ENCODE results near the gene SOCS6. TPM values are rescaled to one million over a fixed set of nuclear protein-coding genes. Genes with fewer than 3 reads are reported as not detected.
A peak's percentile ranks its signal among the peaks of the same experiment; 100 is the strongest.

Gene SOCS6
- total and polyA plus RNA-seq, 2 of the 13 experiments (the other 11 are each of a cell fraction or from before 2014, with no cell fraction given), result 18.6 to 38.3 TPM

DNA sequence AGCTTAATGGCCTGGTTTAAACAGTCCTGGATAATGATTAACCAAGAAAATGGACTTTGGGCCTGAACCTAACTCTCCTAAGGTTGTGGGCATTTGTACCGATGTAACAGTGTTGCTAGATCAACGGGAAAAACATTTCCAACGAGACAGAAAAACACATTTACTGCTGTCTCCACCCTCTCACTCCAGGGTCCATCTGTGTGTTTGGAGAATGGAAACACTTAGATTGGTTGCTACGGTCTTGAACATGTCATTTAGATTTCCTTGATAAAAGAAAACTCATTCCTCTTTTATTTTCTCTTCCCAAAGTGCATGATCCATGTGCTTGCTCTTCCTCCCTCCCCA, 88.0 kb downstream of the SOCS6 start (continued):
- TF ChIP-seq, protein P1, sequence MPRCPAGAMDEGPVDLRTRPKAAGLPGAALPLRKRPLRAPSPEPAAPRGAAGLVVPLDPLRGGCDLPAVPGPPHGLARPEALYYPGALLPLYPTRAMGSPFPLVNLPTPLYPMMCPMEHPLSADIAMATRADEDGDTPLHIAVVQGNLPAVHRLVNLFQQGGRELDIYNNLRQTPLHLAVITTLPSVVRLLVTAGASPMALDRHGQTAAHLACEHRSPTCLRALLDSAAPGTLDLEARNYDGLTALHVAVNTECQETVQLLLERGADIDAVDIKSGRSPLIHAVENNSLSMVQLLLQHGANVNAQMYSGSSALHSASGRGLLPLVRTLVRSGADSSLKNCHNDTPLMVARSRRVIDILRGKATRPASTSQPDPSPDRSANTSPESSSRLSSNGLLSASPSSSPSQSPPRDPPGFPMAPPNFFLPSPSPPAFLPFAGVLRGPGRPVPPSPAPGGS (CRISPR knock-in tag; IDR thresholded peaks at IDR 0.05), result no peak
- TF ChIP-seq ZNF510 (CRISPR knock-in tag; IDR thresholded peaks at IDR 0.05; ENCODE audit: low read depth) (no peak), DRAP1 (CRISPR knock-in tag; IDR thresholded peaks at IDR 0.05) (peak; percentile 93), ELK4 (CRISPR knock-in tag; IDR thresholded peaks at IDR 0.05; ENCODE audit: borderline replicate concordance) (no peak), RARA (CRISPR knock-in tag; IDR thresholded peaks at IDR 0.05) (peak; percentile 65; the same call in 1 of the 2 replicates), ZBTB1 (CRISPR knock-in tag; IDR thresholded peaks at IDR 0.05; ENCODE audit: borderline replicate concordance) (no peak), SNRNP70 (IDR thresholded peaks at IDR 0.05; ENCODE audit: low read depth, low read length) (no peak), ZNF678 (CRISPR knock-in tag; IDR thresholded peaks at IDR 0.05) (no peak), JARID2 (CRISPR knock-in tag; IDR thresholded peaks at IDR 0.05; ENCODE audit: insufficient replicate concordance) (no peak), HOXA3 (CRISPR knock-in tag; IDR thresholded peaks at IDR 0.05) (no peak; the same call in 1 of the 2 replicates), MED8 (CRISPR knock-in tag; IDR thresholded peaks at IDR 0.05; ENCODE audit: insufficient replicate concordance) (no peak), SP5 (CRISPR knock-in tag; IDR thresholded peaks at IDR 0.05; ENCODE audit: borderline replicate concordance, low read depth) (peak; percentile 67), ZNF383 (CRISPR knock-in tag; IDR thresholded peaks at IDR 0.05; ENCODE audit: borderline replicate concordance) (no peak), HMG20B (CRISPR knock-in tag; conservative IDR thresholded peaks at IDR 0.05) (no peak), BRD4 (CRISPR knock-in tag; IDR thresholded peaks at IDR 0.05) (no peak; the same call in 1 of the 2 replicates), ZNF44 (CRISPR knock-in tag; IDR thresholded peaks at IDR 0.05) (no peak), PAF1 (CRISPR knock-in tag; IDR thresholded peaks at IDR 0.05) (no peak), PCBP1 (IDR thresholded peaks at IDR 0.05; ENCODE audit: borderline replicate concordance, low read depth, low read length) (no peak), EHMT2 (IDR thresholded peaks at IDR 0.05; ENCODE audit: borderline replicate concordance, low read depth, low read length) (no peak), ELF1 (CRISPR knock-in tag; IDR thresholded peaks at IDR 0.05) (0 out of 2 replicates have a peak, but pooled peaks have one; percentile 21), POLR2A (IDR thresholded peaks at IDR 0.05; ENCODE audit: insufficient read depth in 1 of 2, low read depth in 2 of 2, low read length in 2 of 2) (peak; percentile 61 to 75), EP300 (IDR thresholded peaks at IDR 0.05; ENCODE audit: low read depth in 2 of 2, low read length in 2 of 2) (peak; percentile 92 to 93; a peak in 3 of 4 replicates), EP300 (CRISPR knock-in tag; IDR thresholded peaks at IDR 0.05; ENCODE audit: borderline replicate concordance) (peak; percentile 63), HNRNPUL1 (IDR thresholded peaks at IDR 0.05; ENCODE audit: low read depth, low read length) (peak; percentile 95), KLF16 (CRISPR knock-in tag; IDR thresholded peaks at IDR 0.05) (peak in 1 of 2 experiments; percentile 45; a peak in 1 of 4 replicates), HMG20A (CRISPR knock-in tag; IDR thresholded peaks at IDR 0.05; ENCODE audit: borderline replicate concordance) (peak; percentile 78)
- TF ChIP-seq, protein P2, sequence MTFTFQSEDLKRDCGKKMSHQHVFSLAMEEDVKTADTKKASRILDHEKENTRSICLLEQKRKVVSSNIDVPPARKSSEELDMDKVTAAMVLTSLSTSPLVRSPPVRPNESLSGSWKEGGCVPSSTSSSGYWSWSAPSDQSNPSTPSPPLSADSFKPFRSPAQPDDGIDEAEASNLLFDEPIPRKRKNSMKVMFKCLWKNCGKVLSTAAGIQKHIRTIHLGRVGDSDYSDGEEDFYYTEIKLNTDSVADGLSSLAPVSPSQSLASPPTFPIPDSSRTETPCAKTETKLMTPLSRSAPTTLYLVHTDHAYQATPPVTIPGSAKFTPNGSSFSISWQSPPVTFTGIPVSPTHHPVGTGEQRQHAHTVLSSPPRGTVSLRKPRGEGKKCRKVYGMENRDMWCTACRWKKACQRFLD (CRISPR knock-in tag; IDR thresholded peaks at IDR 0.05; ENCODE audit: borderline replicate concordance), result no peak
- TF ChIP-seq, protein P3, sequence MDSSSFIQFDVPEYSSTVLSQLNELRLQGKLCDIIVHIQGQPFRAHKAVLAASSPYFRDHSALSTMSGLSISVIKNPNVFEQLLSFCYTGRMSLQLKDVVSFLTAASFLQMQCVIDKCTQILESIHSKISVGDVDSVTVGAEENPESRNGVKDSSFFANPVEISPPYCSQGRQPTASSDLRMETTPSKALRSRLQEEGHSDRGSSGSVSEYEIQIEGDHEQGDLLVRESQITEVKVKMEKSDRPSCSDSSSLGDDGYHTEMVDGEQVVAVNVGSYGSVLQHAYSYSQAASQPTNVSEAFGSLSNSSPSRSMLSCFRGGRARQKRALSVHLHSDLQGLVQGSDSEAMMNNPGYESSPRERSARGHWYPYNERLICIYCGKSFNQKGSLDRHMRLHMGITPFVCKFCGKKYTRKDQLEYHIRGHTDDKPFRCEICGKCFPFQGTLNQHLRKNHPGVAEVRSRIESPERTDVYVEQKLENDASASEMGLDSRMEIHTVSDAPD (CRISPR knock-in tag; IDR thresholded peaks at IDR 0.05), result peak; percentile 19; the same call in 1 of the 2 replicates

Measured in HepG2 (cell line).